IMR-90 (cell line): ENCODE data around the gene PLXNA4. TPM values are rescaled to one million over a fixed set of nuclear protein-coding genes. Genes with fewer than 3 reads are reported as not detected.

ENCODE experiments used
- ATAC-seq: fragments of 200-7000 bp; cut with Tn5 transposase; 2 replicates; pipeline ENCODE4 v1.9.1; 2020; ENCODE audit warnings: low read depth, mild to moderate bottlenecking, moderate library complexity
- BruUV-seq: library from RNA; stranded (reverse); fragments of 400-500 nt; replicated peaks from 2 replicates; lab custom pipeline; 2021; lab: Mats Ljungman, UMichigan
- CTCF ChIA-PET: fragments of 300-600 bp; formaldehyde crosslinking; extraction: SDS; loops from one replicate; lab custom pipeline; 2021; ENCODE audit warnings: antibody characterized with exemption; lab: Yijun Ruan, JAX
- POLR2A ChIA-PET: fragments of 300-600 bp; sonication (Branson Sonifier 250); formaldehyde crosslinking; loops from one replicate; lab custom pipeline; 2022; ENCODE audit warnings: antibody characterized with exemption; ENCODE audit not compliant: unreplicated experiment; lab: Charles Lee
- DNase-seq: peaks from one replicate; pipeline ENCODE4 v3.0.0; 2013
- H2AFZ ChIP-seq: replicated peaks from 2 replicates; pipeline ENCODE3; 2013; ENCODE audit warnings: low read length, mild to moderate bottlenecking; ENCODE audit not compliant: poor library complexity
- H2AK5ac ChIP-seq: 2 replicates; pipeline ENCODE4 v1.6.1; 2013; ENCODE audit warnings: low read depth, low read length, inconsistent platforms
- H2AK9ac ChIP-seq: replicated peaks from 2 replicates; pipeline ENCODE3; 2013; ENCODE audit warnings: mild to moderate bottlenecking, low read depth, low read length, moderate library complexity; ENCODE audit not compliant: poor library complexity
- H2BK120ac ChIP-seq: 2 replicates; pipeline ENCODE4 v1.6.1; 2013; ENCODE audit warnings: low read depth, low read length, inconsistent platforms
- H2BK15ac ChIP-seq: 3 replicates; pipeline ENCODE4 v1.6.1; 2013; ENCODE audit warnings: low read depth, low read length, inconsistent platforms
- H2BK20ac ChIP-seq: 2 replicates; pipeline ENCODE4 v1.6.1; 2013; ENCODE audit warnings: low read depth, mild to moderate bottlenecking, inconsistent platforms, low read length, moderate library complexity
- H2BK5ac ChIP-seq: 2 replicates; pipeline ENCODE4 v1.6.1; 2013; ENCODE audit warnings: mild to moderate bottlenecking, low read depth, low read length, inconsistent platforms; ENCODE audit not compliant: poor library complexity, severe bottlenecking
- H3K14ac ChIP-seq: replicated peaks from 2 replicates; pipeline ENCODE4 v1.6.1; 2013; ENCODE audit warnings: low read depth, low read length, inconsistent platforms
- H3K18ac ChIP-seq: 2 replicates; pipeline ENCODE4 v1.6.1; 2013; ENCODE audit warnings: low read depth, low read length, control low read depth
- H3K23ac ChIP-seq: 2 replicates; pipeline ENCODE4 v1.6.1; 2013; ENCODE audit warnings: low read depth, low read length, inconsistent platforms
- H3K27ac ChIP-seq: 2 replicates; pipeline ENCODE4 v1.5.1; 2013; ENCODE audit warnings: mild to moderate bottlenecking, control low read depth, low read length; ENCODE audit not compliant: insufficient read depth
- H3K27me3 ChIP-seq: 2 replicates; pipeline ENCODE4 v1.6.1; 2013; ENCODE audit warnings: low read length; ENCODE audit not compliant: control insufficient read depth, insufficient read depth
- H3K36me3 ChIP-seq: 2 replicates; pipeline ENCODE4 v1.6.1; 2013; ENCODE audit warnings: low read length, mixed read lengths; ENCODE audit not compliant: control insufficient read depth, insufficient read depth
- H3K4ac ChIP-seq: 2 replicates; pipeline ENCODE4 v1.6.1; 2013; ENCODE audit warnings: low read depth, low read length, inconsistent platforms
- H3K4me1 ChIP-seq: 2 replicates; pipeline ENCODE4 v1.6.1; 2013; ENCODE audit warnings: low read length, mixed read lengths; ENCODE audit not compliant: control insufficient read depth, insufficient read depth
- H3K4me2 ChIP-seq: 2 replicates; pipeline ENCODE4 v1.6.1; 2013; ENCODE audit warnings: low read depth, mild to moderate bottlenecking, control low read depth, low read length, moderate library complexity
- H3K4me3 ChIP-seq: 2 replicates; pipeline ENCODE4 v1.5.1; 2013; ENCODE audit warnings: low read depth, mild to moderate bottlenecking, control low read depth, low read length, moderate library complexity; ENCODE audit not compliant: insufficient read depth
- H3K56ac ChIP-seq: 2 replicates; pipeline ENCODE4 v1.6.1; 2013; ENCODE audit warnings: low read length, inconsistent platforms; ENCODE audit not compliant: insufficient read depth; ENCODE audit errors: extremely low read depth
- H3K79me1 ChIP-seq, 2 experiments: 2 replicates each; pipeline ENCODE4 v1.6.1; 2013; ENCODE audit warnings: low read length in 2 of 2, inconsistent platforms in 1 of 2, low read depth in 1 of 2
- H3K9ac ChIP-seq: 2 replicates; pipeline ENCODE4 v1.6.1; 2013; ENCODE audit warnings: low read depth, low read length, control low read depth
- H3K9me1 ChIP-seq: 2 replicates; pipeline ENCODE4 v1.6.1; 2013; ENCODE audit warnings: low read length, inconsistent platforms; ENCODE audit not compliant: insufficient read depth
- H3K9me3 ChIP-seq: 2 replicates; pipeline ENCODE4 v1.6.1; 2013; ENCODE audit warnings: low read length; ENCODE audit not compliant: control insufficient read depth, insufficient read depth
- H4K20me1 ChIP-seq: 2 replicates; pipeline ENCODE4 v1.6.1; 2013; ENCODE audit warnings: low read length, inconsistent platforms; ENCODE audit not compliant: insufficient read depth
- H4K5ac ChIP-seq: 2 replicates; pipeline ENCODE4 v1.6.1; 2013; ENCODE audit warnings: mild to moderate bottlenecking, low read depth, low read length, control low read depth
- H4K8ac ChIP-seq, 2 experiments: 2 replicates each; pipeline ENCODE4 v1.6.1; 2013; ENCODE audit warnings: low read depth in 2 of 2, low read length in 2 of 2, control low read depth in 1 of 2, inconsistent platforms in 1 of 2
- H4K91ac ChIP-seq: 2 replicates; pipeline ENCODE4 v1.6.1; 2013; ENCODE audit warnings: low read depth, low read length, inconsistent platforms; ENCODE audit not compliant: insufficient read depth
- BHLHE40 ChIP-seq: fragments of 150-350 bp; IDR thresholded peaks from 2 replicates; pipeline ENCODE4 v1.6.1; 2016; ENCODE audit warnings: mild to moderate bottlenecking, low read depth, low read length
- CTCF ChIP-seq: conservative IDR thresholded peaks from 2 replicates; pipeline ENCODE4 v1.5.1; 2012; ENCODE audit warnings: mild to moderate bottlenecking, low read depth, low read length, improper control_type of control experiment
- MAFK ChIP-seq: IDR thresholded peaks from 2 replicates; pipeline ENCODE4 v1.6.1; 2012; ENCODE audit warnings: low read depth, low read length, improper control_type of control experiment
- RAD21 ChIP-seq: IDR thresholded peaks from 2 replicates; pipeline ENCODE4 v1.6.1; 2012; ENCODE audit warnings: low read length, improper control_type of control experiment
- RCOR1 ChIP-seq: IDR thresholded peaks from 2 replicates; pipeline ENCODE4 v1.6.1; 2012; ENCODE audit warnings: mild to moderate bottlenecking, low read length, improper control_type of control experiment; ENCODE audit not compliant: insufficient replicate concordance
- USF2 ChIP-seq: fragments of 150-350 bp; IDR thresholded peaks from 2 replicates; pipeline ENCODE4 v1.6.1; 2017; ENCODE audit warnings: mild to moderate bottlenecking, antibody characterized with exemption, low read length, low read depth
- WGBS, 2 experiments: methylation state at CpG; one replicate each; pipeline versions ENCODE4 v1.1.5 to v1.1.7; 2013; ENCODE audit warnings: missing lambda C conversion rate in 2 of 2; ENCODE audit not compliant: insufficient read length in 1 of 2; ENCODE audit errors: extremely low coverage in 2 of 2; 5-methylcytosine and 5-hydroxymethylcytosine counted together
- dilution Hi-C: fragments of 300-500 bp; cut with HindIII; formaldehyde crosslinking; loops from one replicate; pipeline ENCODE4 v1.14.3; 2018; ENCODE audit warnings: low sequenced_read_pairs; ENCODE audit not compliant: unreplicated experiment
- in situ Hi-C: fragments of 300-500 bp; cut with MboI; formaldehyde crosslinking; loops from 3 replicates; pipeline ENCODE4 v1.14.3; 2019; ENCODE audit warnings: low sequenced_read_pairs, inconsistent platforms, mixed read lengths
- intact Hi-C: fragments of 100-400 bp; cut with micrococcal nuclease; formaldehyde crosslinking; loops from 2 replicates; pipeline ENCODE4 v1.10.0; 2022
- polyA plus RNA-seq, 3 experiments: library from polyadenylated mRNA; depleted of rRNA; stranded (reverse); fragments of >200 nt; gene quantifications; 2 replicates each; pipeline ENCODE4 v1.2.3, GENCODE V29; 2012; ENCODE audit warnings: low replicate concordance in 1 of 3
- total RNA-seq: library from RNA; depleted of rRNA; stranded (reverse); fragments of >200 nt; gene quantifications from 2 replicates; pipeline ENCODE4 v1.2.3, GENCODE V29; 2012

Gene PLXNA4
- total and polyA plus RNA-seq, 2 of the 4 experiments (the other 2 are of a cell fraction) = under 0.01 TPM

DNA sequence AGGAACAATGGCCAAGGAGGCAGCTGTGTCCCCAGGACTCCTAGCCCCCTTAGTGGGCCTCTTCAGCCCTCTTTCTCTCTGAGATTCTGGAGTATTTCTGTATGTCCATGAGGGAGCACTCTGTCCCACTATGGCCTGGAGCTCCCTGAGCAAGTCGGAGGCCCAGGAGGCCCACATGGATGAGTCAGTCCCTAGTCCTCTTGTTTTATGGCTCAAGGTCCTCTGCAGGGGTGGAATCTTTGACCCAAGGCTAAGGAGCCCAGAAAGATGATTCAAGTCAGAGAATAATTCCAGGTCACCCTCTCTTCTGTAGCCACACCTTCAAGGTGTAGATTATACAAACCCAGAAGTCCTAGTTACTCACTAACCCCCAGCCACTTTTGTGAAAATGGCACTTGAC is 125.6 kb downstream of the PLXNA4 start:
- H2BK15ac ChIP-seq = no peak overlapping the region
- H3K4ac ChIP-seq = no peak overlapping the region
- H3K14ac ChIP-seq = no peak overlapping the region
- no peak overlapping the region for H3K56ac ChIP-seq
- H3K23ac ChIP-seq = no peak overlapping the region
- ChIA-PET CTCF (no interaction called here), POLR2A (no interaction called here)
- H2AK5ac ChIP-seq = no peak overlapping the region
- no peaks in the 10 kb centered on the region for H3K4me1 ChIP-seq
- intact Hi-C loops = no loop called here
- in situ Hi-C loops = no loop called here
- H4K20me1 ChIP-seq = no peaks in the 10 kb centered on the region
- no peak overlapping the region for H4K8ac ChIP-seq
- TF ChIP-seq MAFK (no peak), RCOR1 (no peak), USF2 (no peak), BHLHE40 (no peak), RAD21 (no peak), CTCF (no peak)
- H3K4me3 ChIP-seq = no peak overlapping the region
- no peak overlapping the region for H2AK9ac ChIP-seq
- no peak overlapping the region for H4K91ac ChIP-seq
- ATAC-seq (no peak), DNase-seq (no peak)
- no peaks in the 10 kb centered on the region for H3K79me1 ChIP-seq
- BruUV-seq = no TSS peak
- H3K18ac ChIP-seq = no peak overlapping the region
- 20% methylated on average over 1 of the region's 1 CpG; no CpG with 5 or more reads in 1 of the 2 experiments for WGBS, 2 experiments
- H2BK20ac ChIP-seq = no peak overlapping the region
- dilution Hi-C loops = no loop called here
- H3K9me1 ChIP-seq = no peaks in the 10 kb centered on the region
- H3K9me3 ChIP-seq = no peaks in the 10 kb centered on the region
- no peak overlapping the region for H4K5ac ChIP-seq
- H3K9ac ChIP-seq = no peak overlapping the region
- H3K36me3 ChIP-seq = no peaks in the 10 kb centered on the region
- no peak overlapping the region for H2BK120ac ChIP-seq
- no peak overlapping the region for H2BK5ac ChIP-seq
- H3K27me3 ChIP-seq = no peaks in the 10 kb centered on the region
- H3K4me2 ChIP-seq = no peak overlapping the region
- no peak overlapping the region for H2AFZ ChIP-seq
- H3K27ac ChIP-seq = no peak overlapping the region
